GM12865 (cell line): ENCODE results near the gene EPHX1.
A peak's percentile ranks its signal among the peaks of the same experiment; 100 is the strongest.
"Not testable (repeated sequence)": the region's sequence is repeated elsewhere in the genome, so short reads cannot be mapped to it uniquely, and the experiment has no call there.

Experiments
- DNase-seq: peaks from one replicate; pipeline ENCODE4 v3.0.0; 2010; ENCODE audit warnings: low read depth
- H3K4me3 ChIP-seq: 2 replicates; pipeline ENCODE4 v1.5.1; 2011; ENCODE audit warnings: mild to moderate bottlenecking, low read depth, low read length, control low read depth
- TF ChIP-seq, protein P1 (sequence below): IDR thresholded peaks from 2 replicates; pipeline ENCODE4 v1.5.1; 2011; ENCODE audit warnings: low read length, control low read depth, low read depth, inconsistent platforms; ENCODE audit not compliant: insufficient read depth; ENCODE audit errors: missing control alignments

Gene EPHX1

DNA sequence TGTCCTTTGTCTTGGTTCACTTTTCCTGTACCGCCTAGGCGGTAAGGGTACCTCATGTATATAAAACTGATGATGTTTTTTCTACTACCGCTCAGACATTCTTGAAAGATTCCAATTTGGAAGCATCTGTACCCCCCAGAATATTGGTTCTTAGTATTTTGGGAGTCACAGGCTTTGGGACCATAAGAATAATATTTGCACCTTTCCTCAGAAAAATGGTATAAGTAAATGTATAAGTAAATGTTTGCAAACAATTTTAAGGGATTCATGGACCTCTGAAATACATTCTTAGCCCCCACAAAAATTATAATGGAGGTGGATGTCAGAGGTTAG, 31.6 kb upstream of the EPHX1 start:
- TF ChIP-seq, protein P1, sequence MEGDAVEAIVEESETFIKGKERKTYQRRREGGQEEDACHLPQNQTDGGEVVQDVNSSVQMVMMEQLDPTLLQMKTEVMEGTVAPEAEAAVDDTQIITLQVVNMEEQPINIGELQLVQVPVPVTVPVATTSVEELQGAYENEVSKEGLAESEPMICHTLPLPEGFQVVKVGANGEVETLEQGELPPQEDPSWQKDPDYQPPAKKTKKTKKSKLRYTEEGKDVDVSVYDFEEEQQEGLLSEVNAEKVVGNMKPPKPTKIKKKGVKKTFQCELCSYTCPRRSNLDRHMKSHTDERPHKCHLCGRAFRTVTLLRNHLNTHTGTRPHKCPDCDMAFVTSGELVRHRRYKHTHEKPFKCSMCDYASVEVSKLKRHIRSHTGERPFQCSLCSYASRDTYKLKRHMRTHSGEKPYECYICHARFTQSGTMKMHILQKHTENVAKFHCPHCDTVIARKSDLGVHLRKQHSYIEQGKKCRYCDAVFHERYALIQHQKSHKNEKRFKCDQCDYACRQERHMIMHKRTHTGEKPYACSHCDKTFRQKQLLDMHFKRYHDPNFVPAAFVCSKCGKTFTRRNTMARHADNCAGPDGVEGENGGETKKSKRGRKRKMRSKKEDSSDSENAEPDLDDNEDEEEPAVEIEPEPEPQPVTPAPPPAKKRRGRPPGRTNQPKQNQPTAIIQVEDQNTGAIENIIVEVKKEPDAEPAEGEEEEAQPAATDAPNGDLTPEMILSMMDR, result no peak
- peak overlapping the region; percentile 66 for H3K4me3 ChIP-seq
- DNase-seq, result no peak

- peak overlapping the region; percentile 66 for H3K4me3 ChIP-seq
- DNase-seq, result peak; percentile 12
Observed at GRCh38 chr1:225779165-225779564, 30.8 kb upstream of the EPHX1 start.

DNA sequence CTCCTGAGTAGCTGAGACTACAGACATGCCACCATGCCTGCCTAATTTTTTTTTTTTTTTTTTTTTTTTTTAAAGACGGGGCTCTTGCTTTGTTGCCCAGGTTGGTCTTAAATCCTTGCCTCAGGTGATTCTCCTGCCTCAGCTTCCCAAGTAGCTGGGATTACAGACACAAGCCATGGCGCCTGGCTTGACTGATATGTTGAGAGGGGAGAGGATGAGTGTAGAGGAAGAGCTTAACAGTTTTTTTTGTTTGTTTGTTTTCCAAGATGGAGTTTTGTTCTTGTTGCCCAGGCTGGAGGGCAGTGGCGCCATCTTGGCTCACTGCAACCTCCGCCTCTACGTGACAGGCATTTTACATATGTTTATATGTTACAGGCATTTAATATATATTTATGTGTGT, 29.8 kb upstream of the EPHX1 start:
- no peak for DNase-seq
- TF ChIP-seq, protein P1, result no peak
- no peak overlapping the region for H3K4me3 ChIP-seq

GRCh38 chr1:225780630-225781029, 29.3 kb upstream of the EPHX1 start:
- H3K4me3 ChIP-seq, result no peak overlapping the region
- TF ChIP-seq, protein P1, result no peak
- no peak for DNase-seq

- not testable (repeated sequence) for DNase-seq, H3K4me3 ChIP-seq
Observed at GRCh38 chr1:225789142-225789541, 20.8 kb upstream of the EPHX1 start.

DNA sequence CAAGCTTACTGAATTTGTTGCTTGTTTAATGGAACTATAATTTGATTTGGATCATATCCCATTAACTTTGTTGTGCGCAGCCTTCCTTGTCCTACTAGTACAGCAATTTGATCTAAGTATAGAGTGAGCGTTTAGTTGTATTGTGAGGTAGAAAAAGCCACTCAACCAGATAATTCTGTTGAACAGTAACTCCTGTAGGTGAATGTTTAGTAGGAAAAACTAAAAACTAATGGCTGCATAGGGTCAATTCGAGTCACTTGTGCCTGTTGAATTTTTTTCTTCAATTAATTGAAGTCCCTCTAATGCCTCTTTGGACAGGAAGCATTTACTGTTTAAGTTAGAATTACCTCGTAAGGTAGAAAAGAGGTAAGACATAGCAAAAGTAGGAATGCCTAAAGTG, 15.0 kb upstream of the EPHX1 start:
- DNase-seq, result no peak
- TF ChIP-seq, protein P1, result no peak
- no peak overlapping the region for H3K4me3 ChIP-seq

DNA sequence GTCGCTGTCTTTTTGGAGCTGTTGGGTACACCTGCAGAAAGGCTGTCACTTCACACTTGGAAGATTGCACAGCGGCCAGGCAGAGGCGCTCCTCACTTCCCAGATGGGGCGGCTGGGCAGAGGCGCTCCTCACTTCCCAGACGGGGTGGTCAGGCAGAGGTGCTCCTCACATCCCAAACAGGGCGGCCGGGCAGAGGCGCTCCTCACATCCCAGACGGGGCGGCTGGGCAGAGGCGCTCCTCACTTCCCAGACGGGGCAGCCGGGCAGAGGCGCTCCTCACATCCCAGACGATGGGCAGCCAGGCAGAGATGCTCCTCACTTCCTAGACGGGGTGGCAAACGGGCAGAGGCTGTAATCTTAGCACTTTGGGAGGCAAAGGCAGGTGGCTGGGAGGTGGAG, 13.8 kb upstream of the EPHX1 start:
- not testable (repeated sequence) for DNase-seq, H3K4me3 ChIP-seq

DNA sequence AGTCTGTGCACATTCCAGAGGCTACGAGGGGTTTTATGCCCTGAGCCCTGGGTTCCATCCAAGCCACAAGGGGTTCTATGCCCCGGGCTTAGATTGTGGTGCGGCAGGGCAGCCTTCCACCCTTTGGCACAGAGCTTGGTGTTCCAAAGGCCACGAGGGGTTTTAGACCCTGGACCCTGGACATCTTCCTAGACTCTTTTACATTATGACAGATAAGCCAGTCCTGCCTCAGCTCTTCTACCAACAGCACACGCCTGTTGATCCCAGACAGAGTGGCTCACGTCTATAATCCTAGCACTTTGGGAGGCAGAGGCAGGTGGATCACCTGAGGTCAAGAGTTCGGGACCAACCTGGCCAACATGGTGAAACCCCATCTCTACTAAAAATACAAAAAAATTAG, 8.8 kb upstream of the EPHX1 start:
- not testable (repeated sequence) for DNase-seq, H3K4me3 ChIP-seq

GRCh38 chr1:225806249-225806648, 3.7 kb upstream of the EPHX1 start:
- TF ChIP-seq, protein P1, result no peak

DNA sequence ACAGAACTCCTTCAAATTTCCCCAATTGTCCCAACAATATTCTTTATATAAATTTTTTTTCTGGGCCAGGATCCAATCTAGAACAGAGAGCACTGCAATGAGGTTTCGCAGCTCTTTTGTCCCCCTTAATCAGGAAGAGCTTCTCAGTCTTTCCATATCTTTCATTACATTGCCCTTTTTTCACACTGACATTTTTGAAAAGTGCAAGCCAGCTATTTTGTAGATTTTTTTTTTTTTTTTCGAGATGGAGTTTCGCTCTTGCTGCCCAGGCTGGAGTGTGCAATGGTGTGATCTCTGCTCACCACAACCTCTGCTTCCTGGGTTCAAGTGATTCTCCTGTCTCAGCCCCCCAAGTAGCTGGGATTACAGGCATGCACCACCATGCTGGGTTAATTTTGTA, 3.2 kb upstream of the EPHX1 start:
- not testable (repeated sequence) for H3K4me3 ChIP-seq, DNase-seq

More at GRCh38 chr1:225806249-225806648, 3.7 kb upstream of the EPHX1 start:
- DNase-seq, result no peak
- H3K4me3 ChIP-seq, result no peak overlapping the region
